ENCODE results near the gene SLC6A4.

- TF ChIP-seq YY1 (IDR thresholded peaks at IDR 0.05; ENCODE audit: insufficient read depth, insufficient read length) (no peak), SUZ12 (IDR thresholded peaks at IDR 0.05; ENCODE audit: extremely low read depth, insufficient read depth, insufficient read length) (no peak)
Observed at GRCh38 chr17:30170415-30170987, 65.0 kb downstream of the SLC6A4 start.
